CD4-positive, alpha-beta memory T cell (primary cell): ENCODE data around the gene ZC3H13. TPM values are rescaled to one million over a fixed set of nuclear protein-coding genes. Genes with fewer than 3 reads are reported as not detected.

ENCODE experiments used
- CTCF ChIA-PET: fragments of 350-600 bp; sonication (Branson Sonifier 250); formaldehyde crosslinking; loops from one replicate; lab custom pipeline; 2021; ENCODE audit warnings: inconsistent platforms; ENCODE audit not compliant: partially characterized antibody; lab: Charles Lee
- POLR2A ChIA-PET: fragments of 350-600 bp; sonication (Branson Sonifier 250); formaldehyde crosslinking; loops from one replicate; lab custom pipeline; 2021; ENCODE audit not compliant: partially characterized antibody; lab: Charles Lee
- DNase-seq, 5 donors: peaks; one replicate each; pipeline versions ENCODE4 v3.0.0 to v3.0.0-alpha.2; 2020 to 2022; ENCODE audit warnings: mixed read lengths in 1 of 5
- H3K27ac ChIP-seq: one replicate; pipeline ENCODE4 v1.7.0; 2013; ENCODE audit warnings: low read depth, low read length
- H3K27me3 ChIP-seq: 2 replicates; pipeline ENCODE4 v1.7.0; 2013; ENCODE audit warnings: mild to moderate bottlenecking, low read length, moderate library complexity; ENCODE audit not compliant: insufficient read depth
- H3K36me3 ChIP-seq: 2 replicates; pipeline ENCODE4 v1.7.0; 2013; ENCODE audit warnings: mild to moderate bottlenecking, low read length, moderate library complexity; ENCODE audit not compliant: insufficient read depth
- H3K4me1 ChIP-seq: 2 replicates; pipeline ENCODE4 v1.7.0; 2013; ENCODE audit warnings: mild to moderate bottlenecking, low read length, moderate library complexity; ENCODE audit not compliant: insufficient read depth
- H3K4me3 ChIP-seq, 2 donors: one replicate each; pipeline ENCODE4 v1.7.0; 2013; ENCODE audit warnings: low read length in 2 of 2, mild to moderate bottlenecking in 1 of 2
- H3K9me3 ChIP-seq, 2 donors: one replicate each; pipeline ENCODE4 v1.7.0; 2013; ENCODE audit warnings: low read length in 2 of 2, control low read depth in 1 of 2; ENCODE audit not compliant: control insufficient read depth in 1 of 2
- H3K27ac Mint-ChIP-seq, 7 donors: one replicate each; pipeline ENCODE4 v1.8.0; 2020 to 2021; ENCODE audit warnings: mixed read lengths in 7 of 7, mild to moderate bottlenecking in 6 of 7, inconsistent platforms in 3 of 7, moderate library complexity in 3 of 7
- H3K27me3 Mint-ChIP-seq, 2 donors: one replicate each; pipeline ENCODE4 v1.8.0; 2020 to 2021; ENCODE audit warnings: mixed read lengths in 2 of 2
- H3K36me3 Mint-ChIP-seq, 2 donors: one replicate each; pipeline ENCODE4 v1.8.0; 2020 to 2021; ENCODE audit warnings: mixed read lengths in 2 of 2, inconsistent platforms in 1 of 2, mild to moderate bottlenecking in 1 of 2
- H3K4me1 Mint-ChIP-seq, 4 donors: one replicate each; pipeline ENCODE4 v1.8.0; 2020 to 2021; ENCODE audit warnings: mixed read lengths in 4 of 4, mild to moderate bottlenecking in 1 of 4
- H3K4me3 Mint-ChIP-seq, 8 donors: one replicate each; pipeline ENCODE4 v1.8.0; 2020 to 2021; ENCODE audit warnings: mixed read lengths in 8 of 8, mild to moderate bottlenecking in 7 of 8, moderate library complexity in 6 of 8, inconsistent platforms in 3 of 8
- H3K9me3 Mint-ChIP-seq, 8 donors: one replicate each; pipeline ENCODE4 v1.8.0; 2020 to 2021; ENCODE audit warnings: mixed read lengths in 8 of 8, mild to moderate bottlenecking in 5 of 8, inconsistent platforms in 3 of 8, moderate library complexity in 1 of 8
- intact Hi-C: fragments of 100-400 bp; cut with micrococcal nuclease; formaldehyde crosslinking; loops from one replicate; pipeline ENCODE4 v1.15.1; 2023
- polyA plus RNA-seq, 2 donors: library from polyadenylated mRNA; unstranded; fragments of 300-500 nt; fragmentation: Illumina TruSeq; gene quantifications; one replicate each; pipeline ENCODE4 v1.2.3, GENCODE V29; 2021
- total RNA-seq, 2 experiments: library from RNA; stranded (reverse); gene quantifications; one replicate each; pipeline ENCODE4 v1.2.3, GENCODE V29; 2021

Gene ZC3H13
- total and polyA plus RNA-seq, 4 experiments from 2014 or later: 10.8 to 65.5 (median 58.6) TPM

GRCh38 chr13:45933203-45933908 lies 119.2 kb downstream of the ZC3H13 start:
- no peaks in the 10 kb centered on the region for H3K4me1 Mint-ChIP-seq
- no peak overlapping the region for H3K4me3 Mint-ChIP-seq
- Histone ChIP-seq H3K27me3 (no peaks in the 10 kb centered on the region), H3K4me1 (no peaks in the 10 kb centered on the region), H3K36me3 (no peaks in the 10 kb centered on the region), H3K27ac (no peak overlapping the region), H3K4me3 (no peak overlapping the region), H3K9me3 (no peaks in the 10 kb centered on the region)
- intact Hi-C loops: no loop called here
- DNase-seq: no peak
- no peaks in the 10 kb centered on the region for H3K9me3 Mint-ChIP-seq
- ChIA-PET CTCF (no interaction called here), POLR2A (interaction anchor here (0.6 kb wide), 1 partner anchor 112 kb away, joined by 3 read pairs; no protein-coding TSS in a partner anchor)
- H3K27me3 Mint-ChIP-seq: peaks cover 6 to 16% of the 10 kb centered on the region in 2 donors
- H3K36me3 Mint-ChIP-seq: no peaks in the 10 kb centered on the region
- no peak overlapping the region for H3K27ac Mint-ChIP-seq

- Histone ChIP-seq H3K27me3 (no peaks in the 10 kb centered on the region), H3K27ac (no peak overlapping the region), H3K9me3 (no peaks in the 10 kb centered on the region), H3K4me1 (no peaks in the 10 kb centered on the region), H3K4me3 (no peak overlapping the region), H3K36me3 (no peaks in the 10 kb centered on the region)
- ChIA-PET CTCF (no interaction called here), POLR2A (interaction anchor here (0.6 kb wide), 1 partner anchor 112 kb away, joined by 3 read pairs; no protein-coding TSS in a partner anchor)
- no peak for DNase-seq
- H3K4me3 Mint-ChIP-seq: no peak overlapping the region
- no peaks in the 10 kb centered on the region for H3K9me3 Mint-ChIP-seq
- no peak overlapping the region for H3K27ac Mint-ChIP-seq
- peaks cover 6 to 19% of the 10 kb centered on the region in 2 donors for H3K27me3 Mint-ChIP-seq
- H3K4me1 Mint-ChIP-seq: no peaks in the 10 kb centered on the region
- no peaks in the 10 kb centered on the region for H3K36me3 Mint-ChIP-seq
- intact Hi-C loops: no loop called here
Measured at GRCh38 chr13:45932676-45933075, 119.9 kb downstream of the ZC3H13 start.

- Histone ChIP-seq H3K4me1 (no peaks in the 10 kb centered on the region), H3K36me3 (no peaks in the 10 kb centered on the region), H3K4me3 (no peak overlapping the region), H3K9me3 (no peaks in the 10 kb centered on the region), H3K27ac (no peak overlapping the region), H3K27me3 (no peaks in the 10 kb centered on the region)
- Mint-ChIP-seq H3K9me3 (no peaks in the 10 kb centered on the region), H3K4me3 (no peak overlapping the region), H3K27ac (no peak overlapping the region), H3K36me3 (no peaks in the 10 kb centered on the region), H3K27me3 (peaks cover 6 to 19% of the 10 kb centered on the region in 2 donors), H3K4me1 (no peaks in the 10 kb centered on the region)
- ChIA-PET POLR2A (no interaction called here), CTCF (no interaction called here)
- DNase-seq: no peak
- intact Hi-C loops: no loop called here
Measured at GRCh38 chr13:45932172-45932571, 120.4 kb downstream of the ZC3H13 start.

- H3K4me3 Mint-ChIP-seq: no peak overlapping the region
- intact Hi-C loops: no loop called here
- no peaks in the 10 kb centered on the region for H3K4me1 ChIP-seq
- CTCF ChIA-PET: no interaction called here
- H3K9me3 Mint-ChIP-seq: no peaks in the 10 kb centered on the region
- H3K27ac ChIP-seq: no peak overlapping the region
- H3K9me3 ChIP-seq: no peaks in the 10 kb centered on the region
- peaks cover 6 to 19% of the 10 kb centered on the region in 2 donors for H3K27me3 Mint-ChIP-seq
- H3K27me3 ChIP-seq: no peaks in the 10 kb centered on the region
- no peak for DNase-seq
- no peaks in the 10 kb centered on the region for H3K4me1 Mint-ChIP-seq
- H3K27ac Mint-ChIP-seq: no peak overlapping the region
- POLR2A ChIA-PET: no interaction called here
- no peaks in the 10 kb centered on the region for H3K36me3 Mint-ChIP-seq
- H3K36me3 ChIP-seq: no peaks in the 10 kb centered on the region
- H3K4me3 ChIP-seq: no peak overlapping the region
Measured at GRCh38 chr13:45931211-45931610, 121.3 kb downstream of the ZC3H13 start.

GRCh38 chr13:45930177-45930576 lies 122.4 kb downstream of the ZC3H13 start:
- H3K9me3 ChIP-seq: no peaks in the 10 kb centered on the region
- no peak overlapping the region for H3K4me3 ChIP-seq
- ChIA-PET POLR2A (no interaction called here), CTCF (no interaction called here)
- peaks cover 6 to 16% of the 10 kb centered on the region in 2 donors for H3K27me3 Mint-ChIP-seq
- no peaks in the 10 kb centered on the region for H3K36me3 Mint-ChIP-seq
- H3K9me3 Mint-ChIP-seq: no peaks in the 10 kb centered on the region
- no peak overlapping the region for H3K4me3 Mint-ChIP-seq
- no peaks in the 10 kb centered on the region for H3K27me3 ChIP-seq
- H3K27ac ChIP-seq: no peak overlapping the region
- H3K27ac Mint-ChIP-seq: no peak overlapping the region
- no peak for DNase-seq
- no peaks in the 10 kb centered on the region for H3K36me3 ChIP-seq
- no peaks in the 10 kb centered on the region for H3K4me1 ChIP-seq
- no peaks in the 10 kb centered on the region for H3K4me1 Mint-ChIP-seq
- intact Hi-C loops: no loop called here

GRCh38 chr13:45928843-45929242 lies 123.7 kb downstream of the ZC3H13 start:
- H3K4me1 Mint-ChIP-seq: no peaks in the 10 kb centered on the region
- Histone ChIP-seq H3K9me3 (no peaks in the 10 kb centered on the region), H3K36me3 (no peaks in the 10 kb centered on the region), H3K27me3 (no peaks in the 10 kb centered on the region), H3K27ac (no peak overlapping the region), H3K4me3 (no peak overlapping the region), H3K4me1 (no peaks in the 10 kb centered on the region)
- H3K27ac Mint-ChIP-seq: no peak overlapping the region
- no peaks in the 10 kb centered on the region for H3K9me3 Mint-ChIP-seq
- intact Hi-C loops: no loop called here
- ChIA-PET CTCF (no interaction called here), POLR2A (no interaction called here)
- no peak overlapping the region for H3K4me3 Mint-ChIP-seq
- peaks cover 7 to 14% of the 10 kb centered on the region in 2 donors for H3K27me3 Mint-ChIP-seq
- DNase-seq: no peak
- H3K36me3 Mint-ChIP-seq: no peaks in the 10 kb centered on the region

- Histone ChIP-seq H3K4me3 (no peak overlapping the region), H3K27me3 (no peaks in the 10 kb centered on the region), H3K27ac (no peak overlapping the region), H3K4me1 (no peaks in the 10 kb centered on the region), H3K9me3 (no peaks in the 10 kb centered on the region), H3K36me3 (no peaks in the 10 kb centered on the region)
- H3K4me1 Mint-ChIP-seq: no peaks in the 10 kb centered on the region
- H3K36me3 Mint-ChIP-seq: no peaks in the 10 kb centered on the region
- CTCF ChIA-PET: no interaction called here
- H3K4me3 Mint-ChIP-seq: no peak overlapping the region
- DNase-seq: no peak
- peaks cover 5 to 13% of the 10 kb centered on the region in 2 donors for H3K27me3 Mint-ChIP-seq
- POLR2A ChIA-PET: no interaction called here
- no peak overlapping the region for H3K27ac Mint-ChIP-seq
- H3K9me3 Mint-ChIP-seq: no peaks in the 10 kb centered on the region
- intact Hi-C loops: no loop called here
Measured at GRCh38 chr13:45928176-45928575, 124.4 kb downstream of the ZC3H13 start.
